Osteoblast (primary cell): Measurements from ENCODE around the gene LILRB5. TPM values are rescaled to one million over a fixed set of nuclear protein-coding genes. Genes with fewer than 3 reads are reported as not detected.

Experiments used
- DNase-seq: peaks from one replicate; pipeline ENCODE4 v3.0.0; 2011; ENCODE audit warnings: low spot score, mixed read lengths; ENCODE audit not compliant: insufficient read length; ENCODE audit errors: missing footprints
- H2AFZ ChIP-seq: 2 replicates; pipeline ENCODE4 v1.6.0; 2011; ENCODE audit warnings: mild to moderate bottlenecking, low read length
- H3K27ac ChIP-seq: 2 replicates; pipeline ENCODE4 v1.5.1; 2011; ENCODE audit warnings: mild to moderate bottlenecking, low read depth, low read length, moderate library complexity
- H3K27me3 ChIP-seq: 2 replicates; pipeline ENCODE4 v1.6.0; 2012; ENCODE audit warnings: mild to moderate bottlenecking, control low read depth, inconsistent platforms, low read length, moderate library complexity; ENCODE audit not compliant: insufficient read depth
- H3K36me3 ChIP-seq: 2 replicates; pipeline ENCODE4 v1.5.1; 2011; ENCODE audit warnings: mild to moderate bottlenecking, low read length, control low read depth, moderate library complexity; ENCODE audit not compliant: insufficient read depth
- H3K4me1 ChIP-seq: 2 replicates; pipeline ENCODE4 v1.5.1; 2011; ENCODE audit warnings: mild to moderate bottlenecking, low read length, control low read depth, moderate library complexity; ENCODE audit not compliant: insufficient read depth
- H3K4me2 ChIP-seq: 2 replicates; pipeline ENCODE4 v1.6.0; 2011; ENCODE audit warnings: mild to moderate bottlenecking, low read length; ENCODE audit not compliant: insufficient read depth
- H3K4me3 ChIP-seq: fragments of 200-600 bp; sonication (generic); 3 replicates; pipeline ENCODE4 v1.5.1; 2012; ENCODE audit warnings: mild to moderate bottlenecking, low read length, inconsistent platforms; ENCODE audit not compliant: insufficient read depth
- H3K79me2 ChIP-seq: 2 replicates; pipeline ENCODE4 v1.6.0; 2012; ENCODE audit warnings: mild to moderate bottlenecking, low read length, control low read depth, inconsistent platforms; ENCODE audit not compliant: insufficient read depth
- H3K9me3 ChIP-seq: 2 replicates; pipeline ENCODE4 v1.5.1; 2011; ENCODE audit warnings: low read depth, low read length, control low read depth
- H4K20me1 ChIP-seq: 2 replicates; pipeline ENCODE4 v1.6.0; 2012; ENCODE audit warnings: mild to moderate bottlenecking, low read length, control low read depth; ENCODE audit not compliant: insufficient read depth
- CTCF ChIP-seq: IDR thresholded peaks from 2 replicates; pipeline ENCODE4 v1.5.1; 2011; ENCODE audit warnings: mild to moderate bottlenecking, low read depth, low read length, moderate library complexity; ENCODE audit errors: extremely low read depth
- total RNA-seq: library from RNA; depleted of rRNA; stranded (reverse); fragments of >200 nt; gene quantifications from 2 replicates; pipeline ENCODE4 v1.2.3, GENCODE V29; 2012

Gene LILRB5
- total RNA-seq = not detected in 2 replicates

- Histone ChIP-seq H3K27me3 (peaks cover 25% of the 10 kb centered on the region), H4K20me1 (no peaks in the 10 kb centered on the region), H3K9me3 (no peaks in the 10 kb centered on the region)
Measured at GRCh38 chr19:54257116-54257480, at the start of gene LILRB5. Gene LILRB5, minus strand, starts transcription at chr19:54257273. Its CDS starts 80 bp downstream, at chr19:54257193.

GRCh38 chr19:54305141-54305540 is 48.1 kb upstream of the LILRB5 start:
- Histone ChIP-seq H3K79me2 (no peaks in the 10 kb centered on the region), H3K4me2 (no peak overlapping the region), H3K4me1 (no peaks in the 10 kb centered on the region), H2AFZ (no peak overlapping the region), H3K27ac (no peak overlapping the region), H3K27me3 (no peaks in the 10 kb centered on the region), H3K4me3 (no peak overlapping the region), H4K20me1 (no peaks in the 10 kb centered on the region), H3K36me3 (no peaks in the 10 kb centered on the region), H3K9me3 (no peaks in the 10 kb centered on the region)
- no peak for TF ChIP-seq CTCF
- no peak for DNase-seq

More at GRCh38 chr19:54257116-54257480, at the start of gene LILRB5:
- Histone ChIP-seq H3K4me1 (no peaks in the 10 kb centered on the region), H3K4me2 (no peak within 1 kb of the TSS), H3K4me3 (no peak within 1 kb of the TSS), H3K27ac (no peak within 1 kb of the TSS), H2AFZ (no peak within 1 kb of the TSS), H3K36me3 (no peaks in the 10 kb centered on the region), H3K79me2 (no peaks in the 10 kb centered on the region)
- DNase-seq = no peak
- no peak for TF ChIP-seq CTCF

GRCh38 chr19:54302257-54302656 is 45.2 kb upstream of the LILRB5 start:
- Histone ChIP-seq H2AFZ (no peak overlapping the region), H3K36me3 (no peaks in the 10 kb centered on the region), H3K4me1 (no peaks in the 10 kb centered on the region), H3K4me3 (no peak overlapping the region), H3K27me3 (no peaks in the 10 kb centered on the region), H3K4me2 (no peak overlapping the region), H4K20me1 (no peaks in the 10 kb centered on the region), H3K9me3 (no peaks in the 10 kb centered on the region), H3K27ac (no peak overlapping the region), H3K79me2 (no peaks in the 10 kb centered on the region)
- TF ChIP-seq CTCF = no peak
- no peak for DNase-seq

GRCh38 chr19:54299515-54299914 is 42.4 kb upstream of the LILRB5 start:
- Histone ChIP-seq H3K9me3 (no peaks in the 10 kb centered on the region), H3K4me2 (no peak overlapping the region), H3K27ac (no peak overlapping the region), H3K4me1 (no peaks in the 10 kb centered on the region), H3K36me3 (no peaks in the 10 kb centered on the region), H3K4me3 (no peak overlapping the region), H2AFZ (no peak overlapping the region), H3K27me3 (no peaks in the 10 kb centered on the region), H3K79me2 (no peaks in the 10 kb centered on the region), H4K20me1 (no peaks in the 10 kb centered on the region)
- no peak for DNase-seq
- TF ChIP-seq CTCF = no peak
